Stimulated activated CD4-positive, alpha-beta T cell treated with anti-CD3 and anti-CD28 coated beads, TNF-alpha, amount 100 ng/mL, for 1 hour (primary cell): ENCODE results near the gene ARMC10.
"Not testable (repeated sequence)": the region's sequence is repeated elsewhere in the genome, so short reads cannot be mapped to it uniquely, and the experiment has no call there.

Experiments used
- DNase-seq, 3 donors: peaks; one replicate each; pipeline ENCODE4 v3.0.0-alpha.2; 2020; ENCODE audit warnings: low read depth in 3 of 3, low spot score in 1 of 3

The ARMC10 gene

GRCh38 chr7:103077318-103077717 is 2.4 kb downstream of the ARMC10 start:
- no peak for DNase-seq

GRCh38 chr7:103078226-103078625 is 3.3 kb downstream of the ARMC10 start:
- DNase-seq: not testable (repeated sequence)

- no peak for DNase-seq
Measured at GRCh38 chr7:103079836-103080235, 4.9 kb downstream of the ARMC10 start.

- DNase-seq: no peak
Measured at GRCh38 chr7:103080923-103081322, 6.0 kb downstream of the ARMC10 start.

- no peak for DNase-seq
Measured at GRCh38 chr7:103082497-103082896, 7.6 kb downstream of the ARMC10 start.

- DNase-seq: no peak
Measured at GRCh38 chr7:103083210-103083609, 8.3 kb downstream of the ARMC10 start.

- DNase-seq: not testable (repeated sequence)
Measured at GRCh38 chr7:103092321-103092720, 17.4 kb downstream of the ARMC10 start.

GRCh38 chr7:103093429-103093828 is 18.5 kb downstream of the ARMC10 start:
- DNase-seq: no peak

GRCh38 chr7:103094102-103094501 is 19.2 kb downstream of the ARMC10 start:
- no peak for DNase-seq

- DNase-seq: not testable (repeated sequence)
Measured at GRCh38 chr7:103095558-103095957, 20.6 kb downstream of the ARMC10 start.

GRCh38 chr7:103097041-103097440 is 22.1 kb downstream of the ARMC10 start:
- DNase-seq: no peak

GRCh38 chr7:103100348-103100747 is 25.4 kb downstream of the ARMC10 start:
- no peak for DNase-seq

GRCh38 chr7:103101543-103101942 is 26.6 kb downstream of the ARMC10 start:
- DNase-seq: no peak

- DNase-seq: no peak
Measured at GRCh38 chr7:103106005-103106702, 31.2 kb downstream of the ARMC10 start.

- DNase-seq: not testable (repeated sequence)
Measured at GRCh38 chr7:103106703-103107070, 31.7 kb downstream of the ARMC10 start.

GRCh38 chr7:103113164-103113563 is 38.2 kb downstream of the ARMC10 start:
- DNase-seq: no peak

- DNase-seq: no peak
Measured at GRCh38 chr7:103114576-103115008, 39.7 kb downstream of the ARMC10 start.

- no peak for DNase-seq
Measured at GRCh38 chr7:103115771-103116170, 40.8 kb downstream of the ARMC10 start.

GRCh38 chr7:103116511-103116910 is 41.6 kb downstream of the ARMC10 start:
- DNase-seq: no peak

- DNase-seq: no peak
Measured at GRCh38 chr7:103116991-103117390, 42.1 kb downstream of the ARMC10 start.

GRCh38 chr7:103117465-103117864 is 42.5 kb downstream of the ARMC10 start:
- DNase-seq: no peak

- DNase-seq: no peak
Measured at GRCh38 chr7:103119791-103120291, 44.9 kb downstream of the ARMC10 start.

- no peak for DNase-seq
Measured at GRCh38 chr7:103120362-103120761, 45.4 kb downstream of the ARMC10 start.
